IPS-15b (cell line): Measurements from ENCODE around the gene SPEG.

Experiments used
- H3K27me3 ChIP-seq: one replicate; pipeline ENCODE4 v1.6.1; 2013; ENCODE audit warnings: low read length; ENCODE audit not compliant: control insufficient read depth, insufficient read depth
- H3K36me3 ChIP-seq: one replicate; pipeline ENCODE4 v1.6.1; 2013; ENCODE audit warnings: low read length; ENCODE audit not compliant: control insufficient read depth, insufficient read depth
- H3K4me1 ChIP-seq: one replicate; pipeline ENCODE4 v1.6.1; 2013; ENCODE audit warnings: mild to moderate bottlenecking, low read length; ENCODE audit not compliant: control insufficient read depth, insufficient read depth
- H3K4me3 ChIP-seq: one replicate; pipeline ENCODE4 v1.5.1; 2013; ENCODE audit warnings: low read depth, low read length
- H3K9ac ChIP-seq: one replicate; pipeline ENCODE4 v1.6.1; 2013; ENCODE audit warnings: low read depth, mild to moderate bottlenecking, low read length
- H3K9me3 ChIP-seq: one replicate; pipeline ENCODE4 v1.6.1; 2013; ENCODE audit warnings: mild to moderate bottlenecking, low read length; ENCODE audit not compliant: control insufficient read depth, insufficient read depth

SPEG gene

GRCh38 chr2:219428469-219428868, 6.2 kb upstream of the SPEG start:
- Histone ChIP-seq H3K27me3 (no peaks in the 10 kb centered on the region), H3K9ac (no peak overlapping the region), H3K4me3 (no peak overlapping the region), H3K4me1 (no peaks in the 10 kb centered on the region), H3K9me3 (no peaks in the 10 kb centered on the region), H3K36me3 (no peaks in the 10 kb centered on the region)

- Histone ChIP-seq H3K4me1 (peaks cover 2% of the 10 kb centered on the region), H3K36me3 (no peaks in the 10 kb centered on the region), H3K9me3 (no peaks in the 10 kb centered on the region), H3K9ac (no peak overlapping the region), H3K4me3 (no peak overlapping the region), H3K27me3 (peaks cover 2% of the 10 kb centered on the region)
Measured at GRCh38 chr2:219429958-219430606, 4.6 kb upstream of the SPEG start.

GRCh38 chr2:219430633-219431615, 3.7 kb upstream of the SPEG start:
- no peaks in the 10 kb centered on the region for H3K9me3 ChIP-seq
- peaks cover 2% of the 10 kb centered on the region for H3K4me1 ChIP-seq
- no peaks in the 10 kb centered on the region for H3K36me3 ChIP-seq
- no peak overlapping the region for H3K9ac ChIP-seq
- peaks cover 9% of the 10 kb centered on the region for H3K27me3 ChIP-seq
- no peak overlapping the region for H3K4me3 ChIP-seq

- H3K27me3 ChIP-seq: peaks cover 26% of the 10 kb centered on the region
- H3K9ac ChIP-seq: peak overlapping the region; percentile 74
- peak overlapping the region; percentile 59 for H3K4me3 ChIP-seq
- H3K4me1 ChIP-seq: peaks cover 2% of the 10 kb centered on the region
- no peaks in the 10 kb centered on the region for H3K9me3 ChIP-seq
- no peaks in the 10 kb centered on the region for H3K36me3 ChIP-seq
Measured at GRCh38 chr2:219433666-219434467, 776 bp upstream of the SPEG start.

- no peaks in the 10 kb centered on the region for H3K36me3 ChIP-seq
- H3K27me3 ChIP-seq: peaks cover 28% of the 10 kb centered on the region
- peak overlapping the region; percentile 74 for H3K9ac ChIP-seq
- no peaks in the 10 kb centered on the region for H3K9me3 ChIP-seq
- H3K4me3 ChIP-seq: peak overlapping the region; percentile 59
- peaks cover 2% of the 10 kb centered on the region for H3K4me1 ChIP-seq
Measured at GRCh38 chr2:219434468-219434717, 250 bp upstream of the SPEG start.

- Histone ChIP-seq H3K4me1 (peaks cover 2% of the 10 kb centered on the region), H3K9ac (no peak overlapping the region), H3K9me3 (no peaks in the 10 kb centered on the region), H3K4me3 (peak overlapping the region; percentile 59), H3K27me3 (peaks cover 33% of the 10 kb centered on the region), H3K36me3 (no peaks in the 10 kb centered on the region)
Measured at GRCh38 chr2:219435701-219436100, 1.1 kb downstream of the SPEG start.

GRCh38 chr2:219436491-219436890, 1.8 kb downstream of the SPEG start:
- Histone ChIP-seq H3K9ac (no peak overlapping the region), H3K36me3 (no peaks in the 10 kb centered on the region), H3K4me1 (peaks cover 6% of the 10 kb centered on the region), H3K27me3 (peaks cover 41% of the 10 kb centered on the region), H3K9me3 (no peaks in the 10 kb centered on the region), H3K4me3 (no peak overlapping the region)

- Histone ChIP-seq H3K27me3 (peaks cover 42% of the 10 kb centered on the region), H3K9ac (no peak overlapping the region), H3K4me1 (peaks cover 6% of the 10 kb centered on the region), H3K36me3 (no peaks in the 10 kb centered on the region), H3K9me3 (no peaks in the 10 kb centered on the region), H3K4me3 (no peak overlapping the region)
Measured at GRCh38 chr2:219437141-219437540, 2.5 kb downstream of the SPEG start.

- H3K4me1 ChIP-seq: peaks cover 8% of the 10 kb centered on the region
- peaks cover 44% of the 10 kb centered on the region for H3K27me3 ChIP-seq
- H3K36me3 ChIP-seq: no peaks in the 10 kb centered on the region
- H3K9ac ChIP-seq: no peak overlapping the region
- no peaks in the 10 kb centered on the region for H3K9me3 ChIP-seq
- H3K4me3 ChIP-seq: no peak overlapping the region
Measured at GRCh38 chr2:219437690-219438206, 3.1 kb downstream of the SPEG start.

- H3K36me3 ChIP-seq: no peaks in the 10 kb centered on the region
- H3K9me3 ChIP-seq: no peaks in the 10 kb centered on the region
- H3K9ac ChIP-seq: no peak overlapping the region
- peaks cover 9% of the 10 kb centered on the region for H3K4me1 ChIP-seq
- H3K4me3 ChIP-seq: no peak overlapping the region
- peaks cover 51% of the 10 kb centered on the region for H3K27me3 ChIP-seq
Measured at GRCh38 chr2:219438453-219438852, 3.8 kb downstream of the SPEG start.

- H3K9ac ChIP-seq: no peak overlapping the region
- no peaks in the 10 kb centered on the region for H3K36me3 ChIP-seq
- no peak overlapping the region for H3K4me3 ChIP-seq
- H3K27me3 ChIP-seq: peaks cover 50% of the 10 kb centered on the region
- no peaks in the 10 kb centered on the region for H3K9me3 ChIP-seq
- peaks cover 7% of the 10 kb centered on the region for H3K4me1 ChIP-seq
Measured at GRCh38 chr2:219439506-219439905, 4.9 kb downstream of the SPEG start.
